Upper lobe of right lung (tissue), 1 donor: Measurements from ENCODE around the gene FICD. TPM values are rescaled to one million over a fixed set of nuclear protein-coding genes. Genes with fewer than 3 reads are reported as not detected.
"Not testable (repeated sequence)": the region's sequence is repeated elsewhere in the genome, so short reads cannot be mapped to it uniquely, and the experiment has no call there.

Experiments used
- ATAC-seq: fragments of 200-7000 bp; cut with Tn5 transposase; one replicate; pipeline ENCODE4 v1.9.1; 2020; ENCODE audit warnings: mild to moderate bottlenecking, moderate library complexity
- DNase-seq: peaks from one replicate; pipeline ENCODE4 v3.0.0-alpha.2; 2020
- H3K27ac ChIP-seq: fragments of 200-600 bp; one replicate; pipeline ENCODE4 v1.8.0; 2022
- H3K27me3 ChIP-seq: fragments of 200-600 bp; one replicate; pipeline ENCODE4 v1.8.0; 2022; ENCODE audit warnings: mild to moderate bottlenecking
- H3K36me3 ChIP-seq: fragments of 200-600 bp; one replicate; pipeline ENCODE4 v1.8.0; 2022
- H3K4me1 ChIP-seq: fragments of 200-600 bp; one replicate; pipeline ENCODE4 v1.8.0; 2022
- H3K4me3 ChIP-seq: fragments of 200-600 bp; one replicate; pipeline ENCODE4 v1.8.0; 2022; ENCODE audit warnings: mild to moderate bottlenecking
- H3K9me3 ChIP-seq: fragments of 200-600 bp; one replicate; pipeline ENCODE4 v1.8.0; 2022
- intact Hi-C: fragments of 100-400 bp; cut with DNase I; formaldehyde crosslinking; loops from one replicate; pipeline ENCODE4 v1.11.0; 2022
- total RNA-seq: library from RNA; stranded (reverse); fragmentation: NEBNext Ultra II Directional; extraction: Animal tissue kit (Norgen Biotek cat#: 25700); gene quantifications from one replicate; pipeline ENCODE4 v1.2.1, GENCODE V29; 2021
- TF ChIP-seq, protein P1 (sequence below): fragments of 200-600 bp; IDR thresholded peaks from one replicate; pipeline ENCODE4 v1.8.0; 2022; ENCODE audit warnings: antibody characterized with exemption
- donor health status: DM: no; HTN: yes; CAD: no; lungs with severe emphysema.

The FICD gene
- total RNA-seq, 1 donor from 2014 or later: 10.3 TPM

DNA sequence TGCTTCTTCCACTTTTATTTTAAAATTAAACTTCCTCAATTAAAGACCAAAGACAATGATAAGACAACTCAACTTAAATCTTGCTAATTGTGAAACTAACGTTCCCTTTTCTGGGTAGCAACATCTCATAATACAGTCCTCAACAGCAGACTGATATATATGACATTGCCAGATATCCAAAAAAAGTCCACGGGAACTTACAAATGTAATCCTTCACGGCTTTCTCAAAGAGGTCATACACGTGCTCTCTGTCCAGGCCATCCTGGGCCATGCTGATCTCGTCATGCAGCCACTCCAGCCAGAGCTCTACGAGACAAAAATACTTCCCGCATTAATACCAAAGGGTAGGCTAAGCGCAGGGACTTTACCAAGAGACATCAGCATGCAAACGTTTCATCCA, 32.6 kb downstream of the FICD start:
- Histone ChIP-seq H3K27ac (no peak overlapping the region), H3K27me3 (no peaks in the 10 kb centered on the region), H3K9me3 (no peaks in the 10 kb centered on the region), H3K4me3 (no peak overlapping the region), H3K36me3 (peaks cover 67% of the 10 kb centered on the region), H3K4me1 (peaks cover 15% of the 10 kb centered on the region)
- peak; percentile 53 for ATAC-seq
- no peak for DNase-seq
- TF ChIP-seq, protein P1, sequence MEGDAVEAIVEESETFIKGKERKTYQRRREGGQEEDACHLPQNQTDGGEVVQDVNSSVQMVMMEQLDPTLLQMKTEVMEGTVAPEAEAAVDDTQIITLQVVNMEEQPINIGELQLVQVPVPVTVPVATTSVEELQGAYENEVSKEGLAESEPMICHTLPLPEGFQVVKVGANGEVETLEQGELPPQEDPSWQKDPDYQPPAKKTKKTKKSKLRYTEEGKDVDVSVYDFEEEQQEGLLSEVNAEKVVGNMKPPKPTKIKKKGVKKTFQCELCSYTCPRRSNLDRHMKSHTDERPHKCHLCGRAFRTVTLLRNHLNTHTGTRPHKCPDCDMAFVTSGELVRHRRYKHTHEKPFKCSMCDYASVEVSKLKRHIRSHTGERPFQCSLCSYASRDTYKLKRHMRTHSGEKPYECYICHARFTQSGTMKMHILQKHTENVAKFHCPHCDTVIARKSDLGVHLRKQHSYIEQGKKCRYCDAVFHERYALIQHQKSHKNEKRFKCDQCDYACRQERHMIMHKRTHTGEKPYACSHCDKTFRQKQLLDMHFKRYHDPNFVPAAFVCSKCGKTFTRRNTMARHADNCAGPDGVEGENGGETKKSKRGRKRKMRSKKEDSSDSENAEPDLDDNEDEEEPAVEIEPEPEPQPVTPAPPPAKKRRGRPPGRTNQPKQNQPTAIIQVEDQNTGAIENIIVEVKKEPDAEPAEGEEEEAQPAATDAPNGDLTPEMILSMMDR: no peak
- intact Hi-C loops: no loop called here

DNA sequence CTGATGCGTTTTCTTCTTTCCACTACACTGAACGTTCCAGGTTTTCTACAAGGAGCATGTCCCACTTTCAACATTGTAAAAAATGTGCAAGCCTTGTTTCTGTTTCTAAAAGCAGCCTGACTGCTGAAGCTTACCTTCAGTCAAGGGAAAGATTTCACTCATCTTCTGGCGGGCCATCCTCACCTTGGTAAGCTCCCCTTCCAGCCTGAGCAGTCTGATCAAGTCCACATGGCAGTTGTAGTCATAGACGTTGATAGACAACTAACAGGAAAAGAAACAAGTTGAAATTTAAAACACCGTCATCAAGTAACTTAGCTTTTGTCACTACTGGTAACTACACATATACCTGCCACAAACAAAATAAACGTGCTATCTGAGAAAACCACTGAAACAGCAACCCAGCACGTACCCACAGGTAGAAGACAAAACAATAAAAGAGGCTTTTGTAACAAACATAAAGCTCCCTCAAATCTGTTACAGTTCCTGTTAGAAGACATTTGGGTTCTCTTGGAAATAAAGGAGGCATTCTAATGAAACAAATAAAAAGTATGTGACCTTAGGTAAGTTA, 34.0 kb downstream of the FICD start:
- intact Hi-C loops: no loop called here
- H3K4me1 ChIP-seq: peaks cover 15% of the 10 kb centered on the region
- H3K36me3 ChIP-seq: peaks cover 53% of the 10 kb centered on the region
- no peaks in the 10 kb centered on the region for H3K27me3 ChIP-seq
- no peaks in the 10 kb centered on the region for H3K9me3 ChIP-seq
- TF ChIP-seq, protein P1: no peak
- H3K4me3 ChIP-seq: no peak overlapping the region
- ATAC-seq (no peak), DNase-seq (no peak)
- no peak overlapping the region for H3K27ac ChIP-seq

DNA sequence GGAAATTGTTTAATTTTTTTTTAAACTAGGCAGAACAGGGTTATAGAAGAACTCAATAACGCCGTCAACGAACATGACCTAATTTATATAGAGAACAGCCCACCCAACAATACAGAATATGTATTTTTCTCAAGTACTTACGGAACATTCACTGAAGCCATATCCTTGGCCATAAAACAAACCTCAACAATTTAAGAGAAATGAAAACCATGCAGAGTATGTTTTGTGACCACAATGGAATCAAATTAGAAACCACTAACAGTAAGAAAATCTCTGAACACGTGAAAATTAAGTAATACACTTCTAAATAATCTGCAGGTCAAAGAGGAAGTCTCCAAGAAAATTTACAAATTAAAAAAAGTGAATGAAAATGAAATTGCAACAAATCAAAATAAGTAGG, 36.5 kb downstream of the FICD start:
- Histone ChIP-seq H3K4me1 (peaks cover 15% of the 10 kb centered on the region), H3K27ac (no peak overlapping the region), H3K9me3 (no peaks in the 10 kb centered on the region), H3K36me3 (peaks cover 34% of the 10 kb centered on the region), H3K27me3 (no peaks in the 10 kb centered on the region), H3K4me3 (no peak overlapping the region)
- intact Hi-C loops: no loop called here
- TF ChIP-seq, protein P1: no peak
- ATAC-seq (no peak), DNase-seq (no peak)

DNA sequence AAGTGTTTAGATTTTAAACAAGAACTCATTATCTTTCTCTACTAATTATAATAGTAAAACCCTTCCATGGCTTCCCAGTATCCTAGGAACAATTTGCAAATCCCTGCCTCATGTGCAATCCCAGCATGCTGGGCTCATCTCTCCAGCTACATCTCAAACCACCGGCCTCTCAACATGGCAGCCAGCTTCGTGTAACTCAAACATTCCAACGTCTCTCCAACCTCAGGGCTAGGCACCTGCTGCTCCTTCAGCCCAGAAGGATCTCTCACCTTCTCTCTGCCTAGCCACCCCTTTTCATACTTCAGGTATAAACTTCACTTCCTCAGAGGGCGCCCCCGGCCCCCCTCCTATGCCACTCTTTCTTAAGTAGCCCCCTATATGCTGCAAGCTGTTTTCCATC, 38.7 kb downstream of the FICD start:
- Histone ChIP-seq H3K9me3 (no peaks in the 10 kb centered on the region), H3K36me3 (peaks cover 26% of the 10 kb centered on the region), H3K4me1 (peaks cover 31% of the 10 kb centered on the region), H3K27ac (no peak overlapping the region), H3K4me3 (no peak overlapping the region), H3K27me3 (no peaks in the 10 kb centered on the region)
- ATAC-seq: no peak
- TF ChIP-seq, protein P1: no peak
- DNase-seq: no peak
- intact Hi-C loops: no loop called here

DNA sequence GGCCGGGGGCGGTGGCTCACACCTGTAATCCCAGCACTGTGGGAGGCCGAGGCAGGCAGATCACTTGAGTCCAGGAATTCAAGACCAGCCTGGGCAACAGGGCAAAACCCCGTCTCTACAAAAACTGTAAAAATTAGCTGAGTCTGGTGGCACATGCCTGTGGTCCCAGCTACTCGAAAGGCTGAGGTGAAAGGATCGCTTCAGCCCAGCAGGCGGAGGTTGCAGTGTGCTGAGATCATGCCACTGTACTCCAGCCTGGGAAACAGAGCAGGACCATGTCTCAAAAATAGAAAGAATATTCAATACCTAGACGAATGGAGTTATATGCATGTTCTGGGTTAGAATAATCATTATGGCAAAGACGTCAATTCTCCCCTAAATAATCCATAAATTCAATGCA, 40.3 kb downstream of the FICD start:
- H3K4me1 ChIP-seq: peaks cover 43% of the 10 kb centered on the region
- H3K27me3 ChIP-seq, H3K4me3 ChIP-seq, H3K27ac ChIP-seq, H3K9me3 ChIP-seq, intact Hi-C loops, DNase-seq, ATAC-seq: not testable (repeated sequence)
- peaks cover 21% of the 10 kb centered on the region for H3K36me3 ChIP-seq

DNA sequence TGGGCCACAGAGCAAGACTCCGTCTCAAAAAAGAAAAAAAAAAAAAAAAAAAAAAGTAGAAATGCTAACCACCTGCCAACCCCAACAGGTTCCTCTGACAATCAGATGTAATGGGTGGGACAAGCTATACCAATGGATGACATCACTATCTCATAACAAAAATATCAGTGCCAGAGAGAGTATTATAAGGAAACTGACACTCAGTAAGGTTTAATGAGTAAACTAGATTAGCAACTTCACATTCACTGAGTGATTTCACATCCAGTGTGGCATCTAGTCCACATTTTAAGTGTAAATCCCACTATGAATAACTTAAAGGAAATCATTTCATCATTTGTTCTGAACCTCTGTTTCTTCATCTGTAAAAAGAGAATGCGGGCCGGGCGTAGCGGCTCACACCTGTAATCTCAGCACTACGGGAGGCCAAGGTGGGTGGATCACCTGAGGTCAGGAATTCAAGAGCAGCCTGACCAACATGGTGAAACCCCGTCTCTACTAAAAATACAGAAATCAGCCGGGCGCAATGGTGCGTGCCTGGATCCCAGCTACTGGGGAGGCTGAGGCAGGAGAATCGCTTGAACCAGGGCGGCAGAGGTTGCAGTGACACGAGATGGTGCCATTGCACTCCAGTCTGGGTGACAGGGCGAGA, 44.1 kb downstream of the FICD start:
- H3K4me3 ChIP-seq: peak overlapping the region; percentile 90
- DNase-seq (no peak), ATAC-seq (no peak)
- TF ChIP-seq, protein P1: no peak
- peaks cover 24% of the 10 kb centered on the region for H3K36me3 ChIP-seq
- no peaks in the 10 kb centered on the region for H3K27me3 ChIP-seq
- H3K27ac ChIP-seq: no peak overlapping the region
- H3K9me3 ChIP-seq: no peaks in the 10 kb centered on the region
- intact Hi-C loops: no loop called here
- H3K4me1 ChIP-seq: peaks cover 33% of the 10 kb centered on the region
